Peyer's patch (tissue), 4 donors: ENCODE data around the gene PSAP.

Experiments used
- POLR2A ChIP-seq, 2 donors: fragments of 450-650 bp; IDR thresholded peaks; one replicate each; pipeline ENCODE4 v1.5.1; 2017; ENCODE audit warnings: antibody characterized with exemption in 2 of 2, mild to moderate bottlenecking in 2 of 2, moderate library complexity in 2 of 2
- TF ChIP-seq, protein P1 (sequence below), 6 experiments: fragments of 450-650 bp in 4 of 6; fragments of 200-600 bp in 2 of 6; sonication (generic) in 1 of 6; IDR thresholded peaks; one replicate each; pipeline ENCODE4 v1.5.1; 2017 to 2019; ENCODE audit warnings: antibody characterized with exemption in 6 of 6, mild to moderate bottlenecking in 3 of 6, moderate library complexity in 1 of 6

DNA sequence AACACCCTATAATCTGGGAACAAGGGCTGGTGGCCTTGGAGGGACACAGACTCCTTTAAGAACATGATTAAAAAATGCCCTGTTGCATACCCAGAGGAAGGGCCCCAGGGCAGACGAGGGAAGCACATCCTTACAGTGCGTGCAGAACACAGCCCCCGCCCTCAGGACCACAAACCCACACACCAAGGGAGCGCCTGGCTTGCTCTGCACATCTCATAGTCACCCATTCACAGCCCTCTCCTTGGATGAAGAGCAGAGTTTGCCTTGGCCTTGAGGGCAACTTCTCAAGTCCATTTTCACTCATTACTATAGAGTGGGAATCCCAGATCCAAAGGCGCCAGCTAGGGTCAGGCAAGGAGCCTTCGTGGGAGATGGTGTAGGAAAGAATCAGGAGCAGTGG lies 71.4 kb downstream of the PSAP start:
- TF ChIP-seq, protein P1, sequence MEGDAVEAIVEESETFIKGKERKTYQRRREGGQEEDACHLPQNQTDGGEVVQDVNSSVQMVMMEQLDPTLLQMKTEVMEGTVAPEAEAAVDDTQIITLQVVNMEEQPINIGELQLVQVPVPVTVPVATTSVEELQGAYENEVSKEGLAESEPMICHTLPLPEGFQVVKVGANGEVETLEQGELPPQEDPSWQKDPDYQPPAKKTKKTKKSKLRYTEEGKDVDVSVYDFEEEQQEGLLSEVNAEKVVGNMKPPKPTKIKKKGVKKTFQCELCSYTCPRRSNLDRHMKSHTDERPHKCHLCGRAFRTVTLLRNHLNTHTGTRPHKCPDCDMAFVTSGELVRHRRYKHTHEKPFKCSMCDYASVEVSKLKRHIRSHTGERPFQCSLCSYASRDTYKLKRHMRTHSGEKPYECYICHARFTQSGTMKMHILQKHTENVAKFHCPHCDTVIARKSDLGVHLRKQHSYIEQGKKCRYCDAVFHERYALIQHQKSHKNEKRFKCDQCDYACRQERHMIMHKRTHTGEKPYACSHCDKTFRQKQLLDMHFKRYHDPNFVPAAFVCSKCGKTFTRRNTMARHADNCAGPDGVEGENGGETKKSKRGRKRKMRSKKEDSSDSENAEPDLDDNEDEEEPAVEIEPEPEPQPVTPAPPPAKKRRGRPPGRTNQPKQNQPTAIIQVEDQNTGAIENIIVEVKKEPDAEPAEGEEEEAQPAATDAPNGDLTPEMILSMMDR (IDR thresholded peaks at IDR 0.05): no peak
- TF ChIP-seq POLR2A (IDR thresholded peaks at IDR 0.05): no peak
